NT2/D1 (cell line): Measurements from ENCODE around the gene LIG1.

Source experiments
- SUZ12 ChIP-seq: IDR thresholded peaks from 2 replicates; pipeline ENCODE4 v1.6.1; 2011; ENCODE audit not compliant: insufficient read length, insufficient read depth; ENCODE audit errors: extremely low read depth
- YY1 ChIP-seq: IDR thresholded peaks from 2 replicates; pipeline ENCODE4 v1.6.1; 2011; ENCODE audit not compliant: insufficient read length, insufficient read depth
- ZNF274 ChIP-seq: IDR thresholded peaks from 2 replicates; pipeline ENCODE4 v1.6.1; 2011; ENCODE audit warnings: mild to moderate bottlenecking, low read depth, low read length

DNA sequence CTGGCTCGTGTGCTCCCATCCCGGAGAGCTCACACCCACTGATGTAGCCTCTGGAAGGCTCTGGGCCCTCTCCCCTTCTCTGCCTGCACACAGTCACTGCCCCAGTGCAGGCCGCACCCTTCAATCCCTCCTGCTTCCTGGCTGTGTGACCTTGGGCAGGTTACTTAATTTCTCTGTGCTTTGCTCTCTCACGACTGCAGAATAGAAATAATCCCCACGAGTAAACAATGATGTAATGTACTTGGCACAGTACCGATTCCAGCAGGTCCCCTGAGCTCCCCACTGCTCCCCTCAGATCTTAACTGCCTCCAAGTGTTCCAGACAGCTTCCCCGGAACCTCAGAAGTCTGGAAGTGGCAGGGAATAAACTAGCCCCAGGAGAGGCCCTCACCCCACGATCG is 16.1 kb downstream of the LIG1 start:
- TF ChIP-seq YY1 (no peak), SUZ12 (no peak), ZNF274 (no peak)
